GM21576 (cell line): ENCODE results near the gene SEPSECS.

Experiments used
- ATAC-seq: cut with Tn5 transposase; IDR thresholded peaks from one replicate; pipeline ENCODE4 v1.9.1; 2021; ENCODE audit warnings: mild to moderate bottlenecking, moderate library complexity; ENCODE audit not compliant: unreplicated experiment

Gene SEPSECS

GRCh38 chr4:25159837-25160713, at the start of gene SEPSECS:
Gene SEPSECS (minus strand): TSS chr4:25160449. CDS start chr4:25160369, 80 bp downstream.
- ATAC-seq: peak; percentile 82

GRCh38 chr4:25209702-25210101, 49.5 kb upstream of the SEPSECS start:
- no peak for ATAC-seq

GRCh38 chr4:25207997-25208396, 47.7 kb upstream of the SEPSECS start:
- no peak for ATAC-seq

GRCh38 chr4:25198713-25199112, 38.5 kb upstream of the SEPSECS start:
- no peak for ATAC-seq

GRCh38 chr4:25190407-25190806, 30.2 kb upstream of the SEPSECS start:
- ATAC-seq: no peak

GRCh38 chr4:25184056-25184455, 23.8 kb upstream of the SEPSECS start:
- no peak for ATAC-seq

- ATAC-seq: no peak
Measured at GRCh38 chr4:25182937-25183336, 22.7 kb upstream of the SEPSECS start.

GRCh38 chr4:25180524-25181131, 20.4 kb upstream of the SEPSECS start:
- peak; percentile 93 for ATAC-seq

- no peak for ATAC-seq
Measured at GRCh38 chr4:25178838-25179261, 18.6 kb upstream of the SEPSECS start.

- no peak for ATAC-seq
Measured at GRCh38 chr4:25177147-25177546, 16.9 kb upstream of the SEPSECS start.

- no peak for ATAC-seq
Measured at GRCh38 chr4:25174674-25175073, 14.4 kb upstream of the SEPSECS start.

GRCh38 chr4:25172961-25173915, 13.0 kb upstream of the SEPSECS start:
- ATAC-seq: peak; percentile 81

GRCh38 chr4:25171201-25171865, 11.1 kb upstream of the SEPSECS start:
- ATAC-seq: no peak

GRCh38 chr4:25169446-25169845, 9.2 kb upstream of the SEPSECS start:
- no peak for ATAC-seq

- no peak for ATAC-seq
Measured at GRCh38 chr4:25165916-25166315, 5.7 kb upstream of the SEPSECS start.

- ATAC-seq: no peak
Measured at GRCh38 chr4:25163196-25163595, 2.9 kb upstream of the SEPSECS start.

GRCh38 chr4:25162566-25162965, 2.3 kb upstream of the SEPSECS start:
- no peak for ATAC-seq

- ATAC-seq: no peak
Measured at GRCh38 chr4:25161593-25161950, 1.3 kb upstream of the SEPSECS start.

- ATAC-seq: peak; percentile 29
Measured at GRCh38 chr4:25160714-25161592, 704 bp upstream of the SEPSECS start.

- ATAC-seq: no peak
Measured at GRCh38 chr4:25158817-25159216, 1.4 kb downstream of the SEPSECS start.
